MM.1S (cell line): ENCODE measurements around the gene BHLHE41.

Source experiments
- DNase-seq: peaks from one replicate; pipeline ENCODE4 v3.0.0-alpha.2; 2015
- H2AFZ ChIP-seq: fragments of 300-600 bp; sonication (generic); 2 replicates; pipeline ENCODE4 v1.6.0; 2016; ENCODE audit warnings: antibody characterized with exemption, low read length
- H3F3A ChIP-seq: fragments of 300-600 bp; sonication (generic); 2 replicates; pipeline ENCODE4 v1.6.1; 2016; ENCODE audit warnings: mild to moderate bottlenecking, antibody characterized with exemption, low read length, moderate library complexity, mixed read lengths; ENCODE audit not compliant: insufficient read depth
- H3K27ac ChIP-seq: fragments of 300-600 bp; sonication (generic); 2 replicates; pipeline ENCODE4 v1.5.1; 2016; ENCODE audit warnings: mild to moderate bottlenecking, low read length
- H3K27me3 ChIP-seq: fragments of 300-600 bp; sonication (generic); replicated peaks from 2 replicates; pipeline ENCODE4 v1.6.0; 2016; ENCODE audit warnings: low read length; ENCODE audit not compliant: insufficient read depth
- H3K36me3 ChIP-seq: fragments of 300-600 bp; sonication (generic); replicated peaks from 2 replicates; pipeline ENCODE4 v1.6.1; 2016; ENCODE audit warnings: mild to moderate bottlenecking, low read length, mixed read lengths; ENCODE audit not compliant: insufficient read depth
- H3K4me1 ChIP-seq: fragments of 300-600 bp; sonication (generic); 2 replicates; pipeline ENCODE4 v1.6.1; 2016; ENCODE audit warnings: low read length, mixed read lengths
- H3K4me2 ChIP-seq: fragments of 300-600 bp; sonication (generic); 2 replicates; pipeline ENCODE4 v1.6.0; 2016; ENCODE audit warnings: low read depth, low read length
- H3K4me3 ChIP-seq: fragments of 300-600 bp; sonication (generic); 2 replicates; pipeline ENCODE4 v1.5.1; 2016; ENCODE audit warnings: low read length, mixed read lengths
- H3K79me2 ChIP-seq: fragments of 300-600 bp; sonication (generic); 2 replicates; pipeline ENCODE4 v1.6.1; 2016; ENCODE audit warnings: mixed run types, low read length, mixed read lengths
- H3K9ac ChIP-seq: fragments of 300-600 bp; sonication (generic); 2 replicates; pipeline ENCODE4 v1.6.1; 2016; ENCODE audit warnings: low read length, mixed read lengths
- H3K9me2 ChIP-seq: fragments of 300-600 bp; sonication (generic); replicated peaks from 2 replicates; pipeline ENCODE4 v1.6.1; 2016; ENCODE audit warnings: mild to moderate bottlenecking, low read length, mixed read lengths; ENCODE audit not compliant: insufficient read depth
- H3K9me3 ChIP-seq: fragments of 300-600 bp; sonication (generic); replicated peaks from 2 replicates; pipeline ENCODE4 v1.6.1; 2016; ENCODE audit warnings: mild to moderate bottlenecking, low read length, mixed read lengths; ENCODE audit not compliant: insufficient read depth
- H4K20me1 ChIP-seq: fragments of 300-600 bp; sonication (generic); 2 replicates; pipeline ENCODE4 v1.6.1; 2016; ENCODE audit warnings: mild to moderate bottlenecking, low read length, moderate library complexity, mixed read lengths; ENCODE audit not compliant: insufficient read depth
- EZH2 ChIP-seq: fragments of 300-600 bp; sonication (generic); optimal IDR thresholded peaks from 2 replicates; pipeline ENCODE3; 2017; ENCODE audit warnings: low read depth, mild to moderate bottlenecking, antibody characterized with exemption, low read length, mixed read lengths
- EZH2phosphoT487 ChIP-seq: fragments of 300-600 bp; sonication (generic); IDR thresholded peaks from 2 replicates; pipeline ENCODE4 v1.6.1; 2018; ENCODE audit warnings: antibody characterized with exemption, low read length
- TF ChIP-seq, protein P1 (sequence below): fragments of 300-600 bp; sonication (generic); IDR thresholded peaks from 2 replicates; pipeline ENCODE4 v1.5.1; 2016; ENCODE audit warnings: antibody characterized with exemption, low read length, mixed read lengths

Gene BHLHE41

DNA sequence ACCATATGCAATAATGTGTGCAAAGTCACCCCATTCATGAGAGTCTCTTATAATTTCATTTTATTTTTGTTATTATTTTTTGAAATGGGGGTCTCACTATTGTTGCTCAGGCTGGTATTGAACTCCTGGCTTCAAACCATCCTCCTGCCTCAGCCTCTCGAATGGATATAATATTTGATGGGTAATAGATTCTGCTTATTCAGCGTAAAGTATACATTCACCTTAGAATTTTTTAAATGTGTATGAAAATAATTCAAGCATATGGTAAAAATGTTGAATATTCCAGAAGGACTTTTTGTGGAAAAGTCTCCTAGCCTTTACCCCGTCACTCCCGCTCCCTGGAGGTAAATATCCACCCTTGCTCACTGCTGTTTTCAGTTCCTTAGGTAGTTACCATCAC is 47.2 kb upstream of the BHLHE41 start:
- Histone ChIP-seq H3K4me3 (no peak overlapping the region), H3K9me3 (no peaks in the 10 kb centered on the region), H3K9me2 (no peaks in the 10 kb centered on the region), H3K27me3 (no peaks in the 10 kb centered on the region), H3K27ac (no peak overlapping the region), H3K4me2 (no peak overlapping the region), H3K36me3 (no peaks in the 10 kb centered on the region), H3K79me2 (no peaks in the 10 kb centered on the region), H2AFZ (no peak overlapping the region), H3F3A (no peaks in the 10 kb centered on the region), H3K4me1 (no peaks in the 10 kb centered on the region), H4K20me1 (no peaks in the 10 kb centered on the region), H3K9ac (no peak overlapping the region)
- DNase-seq = no peak
- TF ChIP-seq, protein P1, sequence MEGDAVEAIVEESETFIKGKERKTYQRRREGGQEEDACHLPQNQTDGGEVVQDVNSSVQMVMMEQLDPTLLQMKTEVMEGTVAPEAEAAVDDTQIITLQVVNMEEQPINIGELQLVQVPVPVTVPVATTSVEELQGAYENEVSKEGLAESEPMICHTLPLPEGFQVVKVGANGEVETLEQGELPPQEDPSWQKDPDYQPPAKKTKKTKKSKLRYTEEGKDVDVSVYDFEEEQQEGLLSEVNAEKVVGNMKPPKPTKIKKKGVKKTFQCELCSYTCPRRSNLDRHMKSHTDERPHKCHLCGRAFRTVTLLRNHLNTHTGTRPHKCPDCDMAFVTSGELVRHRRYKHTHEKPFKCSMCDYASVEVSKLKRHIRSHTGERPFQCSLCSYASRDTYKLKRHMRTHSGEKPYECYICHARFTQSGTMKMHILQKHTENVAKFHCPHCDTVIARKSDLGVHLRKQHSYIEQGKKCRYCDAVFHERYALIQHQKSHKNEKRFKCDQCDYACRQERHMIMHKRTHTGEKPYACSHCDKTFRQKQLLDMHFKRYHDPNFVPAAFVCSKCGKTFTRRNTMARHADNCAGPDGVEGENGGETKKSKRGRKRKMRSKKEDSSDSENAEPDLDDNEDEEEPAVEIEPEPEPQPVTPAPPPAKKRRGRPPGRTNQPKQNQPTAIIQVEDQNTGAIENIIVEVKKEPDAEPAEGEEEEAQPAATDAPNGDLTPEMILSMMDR = no peak
- TF ChIP-seq EZH2 = no peak
- no peak for TF ChIP-seq EZH2phosphoT487

DNA sequence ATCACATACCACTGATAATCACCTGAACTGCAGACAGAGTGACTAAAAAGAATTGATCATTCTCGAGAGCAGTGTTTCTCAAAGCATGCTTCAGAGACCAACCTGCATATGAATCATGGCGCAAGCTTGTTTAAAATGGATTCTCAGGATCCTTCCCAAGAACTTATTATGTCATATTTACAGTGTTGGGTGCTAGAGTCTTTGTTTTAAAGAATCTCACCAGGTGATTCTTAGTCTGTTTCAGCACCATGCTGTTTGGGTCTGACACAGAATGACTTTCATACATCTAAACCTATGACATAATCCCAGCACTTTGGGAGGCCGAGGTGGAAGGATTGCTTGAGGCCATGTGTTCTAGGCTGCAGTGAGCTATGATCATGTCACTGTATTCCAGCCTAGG is 39.3 kb upstream of the BHLHE41 start:
- Histone ChIP-seq H3K27me3 (no peaks in the 10 kb centered on the region), H3F3A (no peaks in the 10 kb centered on the region), H3K9me2 (no peaks in the 10 kb centered on the region), H3K4me3 (no peak overlapping the region), H3K27ac (no peak overlapping the region), H3K4me2 (no peak overlapping the region), H3K9ac (no peak overlapping the region), H3K36me3 (no peaks in the 10 kb centered on the region), H3K4me1 (peaks cover 2% of the 10 kb centered on the region), H4K20me1 (no peaks in the 10 kb centered on the region), H3K79me2 (no peaks in the 10 kb centered on the region), H2AFZ (no peak overlapping the region), H3K9me3 (no peaks in the 10 kb centered on the region)
- no peak for TF ChIP-seq EZH2phosphoT487
- TF ChIP-seq, protein P1 = no peak
- TF ChIP-seq EZH2 = no peak
- DNase-seq = no peak

DNA sequence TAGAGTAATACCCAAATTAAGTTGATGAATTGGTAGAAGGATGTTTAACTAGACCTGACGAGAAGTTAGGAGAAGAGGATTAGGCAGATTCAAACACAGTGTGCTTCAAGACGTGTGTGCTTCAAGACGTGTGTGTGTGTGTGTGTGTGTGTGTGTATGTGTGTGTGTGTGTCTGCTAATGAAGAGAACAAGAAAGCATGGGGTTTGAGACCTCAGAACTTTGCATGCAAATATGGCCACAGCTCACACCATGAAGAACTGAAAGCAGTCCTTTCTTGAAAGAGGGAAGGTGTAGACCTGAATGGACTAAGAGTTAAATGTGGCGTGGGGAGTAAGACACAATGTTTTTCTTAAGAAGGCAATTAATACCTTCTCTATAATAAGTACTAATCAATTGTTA is 38.1 kb upstream of the BHLHE41 start:
- Histone ChIP-seq H3K9me2 (no peaks in the 10 kb centered on the region), H3K79me2 (no peaks in the 10 kb centered on the region), H3K4me3 (no peak overlapping the region), H3F3A (peaks cover 4% of the 10 kb centered on the region), H4K20me1 (no peaks in the 10 kb centered on the region), H3K9me3 (no peaks in the 10 kb centered on the region), H3K4me1 (peaks cover 14% of the 10 kb centered on the region), H2AFZ (no peak overlapping the region), H3K4me2 (no peak overlapping the region), H3K9ac (no peak overlapping the region), H3K36me3 (no peaks in the 10 kb centered on the region), H3K27ac (no peak overlapping the region), H3K27me3 (no peaks in the 10 kb centered on the region)
- TF ChIP-seq, protein P1 = no peak
- no peak for TF ChIP-seq EZH2phosphoT487
- no peak for TF ChIP-seq EZH2
- DNase-seq = no peak

DNA sequence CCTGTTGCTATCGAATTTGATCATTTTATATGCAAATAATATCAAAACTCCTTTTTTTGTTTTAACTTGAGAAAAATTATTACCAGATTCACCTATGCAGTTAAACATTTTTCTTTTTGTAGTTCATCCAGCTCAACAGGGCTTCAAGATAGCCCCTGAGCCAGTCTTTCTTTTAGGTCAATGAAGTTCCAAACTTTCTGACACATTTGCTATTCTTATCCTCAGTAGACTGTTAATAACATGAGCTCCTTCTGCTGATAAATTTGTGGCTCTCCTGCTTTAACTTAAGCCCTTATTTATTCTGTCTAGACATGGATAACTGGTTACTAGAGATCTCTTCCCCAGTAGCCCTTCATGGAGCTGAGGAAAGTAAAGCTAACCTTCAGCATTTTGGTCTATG is 37.3 kb upstream of the BHLHE41 start:
- no peak overlapping the region for H3K27ac ChIP-seq
- no peak overlapping the region for H3K4me2 ChIP-seq
- no peak overlapping the region for H2AFZ ChIP-seq
- peaks cover 11% of the 10 kb centered on the region for H3F3A ChIP-seq
- H3K4me3 ChIP-seq = no peak overlapping the region
- no peaks in the 10 kb centered on the region for H3K79me2 ChIP-seq
- no peaks in the 10 kb centered on the region for H4K20me1 ChIP-seq
- DNase-seq = no peak
- H3K36me3 ChIP-seq = no peaks in the 10 kb centered on the region
- H3K9ac ChIP-seq = no peak overlapping the region
- TF ChIP-seq EZH2phosphoT487 (no peak), EZH2 (no peak)
- TF ChIP-seq, protein P1 = no peak
- no peaks in the 10 kb centered on the region for H3K9me2 ChIP-seq
- no peaks in the 10 kb centered on the region for H3K27me3 ChIP-seq
- no peaks in the 10 kb centered on the region for H3K9me3 ChIP-seq
- peaks cover 21% of the 10 kb centered on the region for H3K4me1 ChIP-seq
